ENCODE measurements around the gene NEDD9.

The NEDD9 gene

DNA sequence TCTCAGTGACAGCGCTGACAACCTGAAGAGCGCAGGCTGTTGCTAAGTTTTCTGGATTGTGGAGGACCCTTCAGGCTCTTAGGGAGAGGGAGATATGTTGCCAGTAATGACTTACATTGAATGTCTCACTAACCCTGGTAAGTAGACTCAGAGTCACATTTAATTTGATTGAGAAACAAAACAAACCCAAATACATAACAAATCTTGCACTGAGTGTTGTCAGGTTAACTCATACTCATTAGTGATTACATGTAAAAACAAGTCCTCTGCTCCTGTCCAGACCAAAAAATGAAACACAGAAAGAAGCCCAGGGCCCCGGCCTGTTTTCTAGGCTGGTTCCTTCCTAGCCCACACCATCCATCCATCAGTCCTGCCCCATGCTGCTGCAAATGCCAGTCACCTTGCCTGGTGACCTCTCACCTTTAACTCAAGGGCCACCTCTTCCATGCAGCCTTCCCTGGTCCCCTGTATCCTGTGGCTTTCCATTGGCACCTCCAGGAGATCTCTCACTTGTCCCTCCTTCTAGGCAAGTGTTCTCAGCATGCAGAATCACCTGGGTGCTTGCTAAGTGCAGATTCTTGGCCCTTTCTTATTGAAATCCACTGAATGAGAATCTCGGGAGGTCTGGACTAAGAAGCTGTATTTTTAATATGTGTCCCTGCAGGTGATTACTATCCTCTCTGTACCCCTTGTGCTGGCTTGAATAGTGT is 86.2 kb downstream of the NEDD9 start:
- no peaks in the 10 kb centered on the region for H3K9me3 Mint-ChIP-seq
- H3K4me3 Mint-ChIP-seq: no peak overlapping the region
- H3K36me3 Mint-ChIP-seq: no peaks in the 10 kb centered on the region
- H3K27ac Mint-ChIP-seq: no peak overlapping the region
- ATAC-seq (no peak), DNase-seq (ENCODE audit: low spot score in 2 of 2) (no peak)
- peaks cover 11% of the 10 kb centered on the region for H3K4me1 Mint-ChIP-seq

DNA sequence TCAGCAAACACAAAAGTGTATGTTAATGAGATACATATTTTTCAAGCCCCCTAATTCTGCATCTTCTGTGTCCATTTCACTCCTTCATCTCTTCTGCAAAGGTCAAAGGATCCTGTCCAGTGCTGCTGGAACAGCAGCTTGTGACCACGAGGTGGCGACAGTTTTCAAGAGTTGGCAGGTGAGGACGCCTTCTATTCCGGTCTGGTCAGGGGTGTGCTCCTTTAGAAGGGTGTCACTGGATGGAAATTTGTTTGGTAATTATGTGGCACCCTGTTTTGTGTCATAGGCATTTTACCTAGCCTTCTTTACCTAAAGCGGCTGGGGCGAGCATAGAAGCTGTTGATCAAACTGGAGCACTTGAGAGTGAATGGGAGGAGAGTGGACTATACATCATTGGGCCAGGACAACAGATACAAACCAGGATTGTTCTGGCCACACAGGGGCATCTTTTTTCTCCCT is 88.0 kb downstream of the NEDD9 start:
- H3K4me3 Mint-ChIP-seq: no peak overlapping the region
- H3K4me1 Mint-ChIP-seq: peaks cover 15% of the 10 kb centered on the region
- H3K27ac Mint-ChIP-seq: no peak overlapping the region
- peak; percentile 91 for ATAC-seq
- no peaks in the 10 kb centered on the region for H3K9me3 Mint-ChIP-seq
- no peaks in the 10 kb centered on the region for H3K36me3 Mint-ChIP-seq
- peak; percentile 63 to 84 for DNase-seq (ENCODE audit: low spot score in 2 of 2)

DNA sequence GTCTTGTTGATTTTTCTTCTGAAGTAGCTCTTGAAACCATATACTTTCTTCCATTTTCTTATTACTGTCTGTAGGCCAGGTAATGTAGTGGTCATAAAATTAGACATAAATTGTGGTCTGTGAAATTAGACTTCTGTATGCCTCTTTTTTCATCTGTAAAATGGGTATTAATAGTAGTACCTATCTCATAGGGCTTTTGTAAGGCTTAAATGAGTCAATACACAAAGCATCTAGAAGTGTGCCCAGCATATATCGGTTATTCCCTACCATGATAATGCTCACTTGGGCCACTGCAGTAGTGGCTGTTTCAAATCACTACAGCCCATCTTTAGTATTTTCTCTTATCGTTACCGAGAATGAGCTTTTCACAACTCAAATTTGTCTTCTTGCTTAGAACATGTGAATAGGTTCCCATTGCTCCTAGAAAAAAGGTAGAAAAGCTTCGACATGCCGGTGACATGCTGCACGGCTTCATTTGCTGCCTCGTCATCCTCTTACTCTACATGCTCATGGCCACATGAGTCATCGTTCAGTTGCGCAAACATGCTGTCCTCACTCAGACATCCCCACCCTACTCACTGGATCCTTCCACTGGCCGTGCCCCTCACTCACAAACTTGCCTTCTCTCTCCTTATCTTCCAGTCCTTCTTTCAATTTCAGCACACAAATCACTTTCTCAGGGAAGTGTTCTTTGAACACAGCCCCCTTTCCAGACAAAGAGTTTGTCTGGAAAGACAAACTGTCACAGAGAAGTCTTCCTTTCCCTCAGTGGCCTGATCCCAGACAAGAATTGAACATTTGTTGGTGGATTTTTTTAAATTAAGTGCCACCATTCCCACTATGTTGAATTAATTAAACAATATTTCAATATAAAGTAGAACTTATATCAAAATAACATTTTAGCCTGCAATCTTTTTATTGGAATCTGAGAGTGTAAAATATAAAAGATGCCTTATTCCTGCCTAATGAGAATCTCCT is 88.8 kb downstream of the NEDD9 start:
- Mint-ChIP-seq H3K36me3 (no peaks in the 10 kb centered on the region), H3K9me3 (no peaks in the 10 kb centered on the region), H3K4me1 (peaks cover 22% of the 10 kb centered on the region), H3K27ac (no peak overlapping the region), H3K4me3 (no peak overlapping the region)
- DNase-seq (ENCODE audit: low spot score in 2 of 2): no peak
- ATAC-seq: peak; percentile 43

DNA sequence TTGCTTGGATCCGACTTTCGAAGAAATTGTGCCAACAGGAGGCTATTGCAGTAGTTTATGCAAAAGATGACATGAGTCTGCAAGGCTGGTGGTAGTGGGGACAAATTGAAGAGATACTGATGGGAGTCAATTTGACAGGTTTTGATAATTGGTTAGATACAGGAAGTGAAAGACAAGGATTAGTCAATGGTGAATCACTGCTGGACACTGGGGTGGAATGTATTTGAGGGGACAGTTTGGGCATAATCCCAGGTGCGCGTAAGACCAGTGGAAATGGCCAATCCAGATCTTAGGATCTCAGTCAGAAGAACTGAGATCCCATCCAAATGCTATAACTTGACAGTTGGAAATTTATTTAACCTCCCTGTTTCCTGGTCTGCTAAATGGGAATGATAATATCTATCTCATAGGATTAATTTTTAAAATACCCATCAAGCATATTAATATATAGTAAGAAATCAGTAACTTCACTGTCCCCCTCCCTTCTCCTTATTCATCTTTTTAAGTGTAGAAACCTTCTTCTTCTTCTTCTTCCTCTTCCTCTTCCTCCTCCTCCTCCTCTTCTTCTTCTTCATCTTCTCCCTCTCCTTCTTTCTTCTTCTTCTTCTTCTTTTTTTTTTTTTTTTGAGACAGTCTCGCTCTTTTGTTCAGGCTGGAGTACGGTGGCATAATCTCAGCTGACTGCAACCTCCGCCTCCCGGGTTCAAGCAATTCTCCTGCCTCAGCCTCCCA is 90.0 kb downstream of the NEDD9 start:
- Mint-ChIP-seq H3K27ac (no peak overlapping the region), H3K9me3 (no peaks in the 10 kb centered on the region), H3K4me3 (no peak overlapping the region), H3K36me3 (no peaks in the 10 kb centered on the region), H3K4me1 (peaks cover 22% of the 10 kb centered on the region)
- DNase-seq (ENCODE audit: low spot score in 2 of 2) (no peak), ATAC-seq (no peak)

DNA sequence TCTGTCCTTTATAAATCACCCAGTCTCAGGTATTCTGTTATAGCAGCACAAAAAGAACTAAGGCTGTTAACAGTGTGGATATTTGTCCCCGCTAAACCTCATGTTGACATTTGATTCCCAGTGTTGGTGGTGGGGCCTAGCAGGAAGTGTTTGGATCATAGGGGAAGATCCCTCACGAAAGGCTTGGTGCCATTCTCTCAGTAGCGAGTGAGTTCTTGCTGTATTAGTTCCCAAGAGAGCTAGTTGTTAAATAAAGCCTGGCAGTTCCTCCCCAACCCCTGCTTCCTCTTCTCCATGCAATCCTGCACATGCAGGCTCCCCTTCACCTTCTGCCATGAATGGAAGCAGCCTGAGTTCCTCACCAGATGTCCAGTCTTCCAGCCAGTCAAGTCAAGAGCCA is 91.2 kb downstream of the NEDD9 start:
- Mint-ChIP-seq H3K4me1 (peaks cover 22% of the 10 kb centered on the region), H3K9me3 (no peaks in the 10 kb centered on the region), H3K4me3 (no peak overlapping the region), H3K36me3 (no peaks in the 10 kb centered on the region), H3K27ac (no peak overlapping the region)
- ATAC-seq (no peak), DNase-seq (ENCODE audit: low spot score in 2 of 2) (no peak)

DNA sequence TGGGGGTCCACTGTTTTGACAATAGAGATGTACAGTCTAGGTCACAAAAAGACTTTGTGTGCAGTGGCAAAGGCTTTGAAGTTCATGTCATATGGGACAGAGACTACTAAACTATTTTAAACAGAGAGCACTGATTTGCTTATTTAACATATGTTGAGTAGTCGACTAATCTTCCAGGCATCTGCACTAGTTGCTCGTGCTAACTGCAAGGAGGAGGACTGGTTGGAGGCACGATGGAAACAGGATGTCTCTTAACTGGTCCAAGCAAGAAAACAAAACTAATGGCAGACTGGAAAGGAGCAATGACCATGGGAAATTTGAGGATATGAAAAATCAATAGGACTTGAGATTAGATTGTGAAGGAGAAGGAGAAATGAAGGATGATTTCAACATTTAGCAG is 92.4 kb downstream of the NEDD9 start:
- Mint-ChIP-seq H3K4me1 (peaks cover 22% of the 10 kb centered on the region), H3K36me3 (peaks cover 8% of the 10 kb centered on the region), H3K9me3 (no peaks in the 10 kb centered on the region), H3K27ac (peak overlapping the region; percentile 8), H3K4me3 (no peak overlapping the region)
- ATAC-seq (no peak), DNase-seq (ENCODE audit: low spot score in 2 of 2) (no peak)

DNA sequence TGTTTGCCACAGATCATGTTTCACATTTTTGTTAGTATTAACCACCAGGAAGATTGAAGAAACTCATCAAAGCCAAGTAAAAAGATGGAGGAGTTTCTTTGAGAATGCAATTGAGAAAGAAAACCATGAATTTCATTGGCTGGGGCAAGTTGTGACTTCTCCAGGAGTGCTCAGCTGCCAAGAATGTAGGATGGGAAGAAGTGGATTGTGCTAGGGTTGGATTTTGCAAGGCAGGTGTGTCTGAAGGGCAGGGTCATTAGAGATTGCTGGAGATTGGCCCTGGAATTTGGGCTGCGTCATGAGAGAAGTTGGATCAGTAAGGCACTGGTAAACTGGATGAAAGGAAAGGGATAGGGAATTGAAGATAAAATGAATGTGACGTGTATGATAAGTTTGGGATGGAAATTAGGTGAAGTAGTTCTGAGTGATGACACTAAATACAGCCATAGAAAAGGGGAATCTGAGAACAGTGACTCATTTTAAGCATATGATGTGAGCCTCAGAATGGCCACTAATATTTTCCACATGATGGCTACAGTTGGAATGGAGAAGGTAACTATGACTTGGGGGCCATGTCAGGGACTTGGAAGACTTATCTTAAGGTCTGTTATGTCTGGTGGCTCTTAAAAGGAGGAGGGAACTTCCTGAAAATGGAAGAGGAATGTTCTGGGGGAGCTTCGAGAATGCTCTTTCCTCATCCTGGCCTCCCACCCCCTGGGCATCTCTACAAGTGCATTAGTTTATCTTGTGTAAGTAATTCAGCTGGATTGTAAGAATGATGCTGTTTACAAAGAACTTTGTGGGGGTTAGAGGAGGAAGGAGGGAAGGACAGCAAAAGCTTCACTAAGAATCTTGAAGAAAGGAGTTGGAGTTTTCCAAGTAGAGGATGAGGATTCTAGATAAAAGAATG is 93.2 kb downstream of the NEDD9 start:
- DNase-seq (ENCODE audit: low spot score in 2 of 2): no peak
- H3K27ac Mint-ChIP-seq: peak overlapping the region; percentile 8
- peaks cover 15% of the 10 kb centered on the region for H3K36me3 Mint-ChIP-seq
- no peaks in the 10 kb centered on the region for H3K9me3 Mint-ChIP-seq
- no peak overlapping the region for H3K4me3 Mint-ChIP-seq
- peak; percentile 82 for ATAC-seq
- peaks cover 17% of the 10 kb centered on the region for H3K4me1 Mint-ChIP-seq

DNA sequence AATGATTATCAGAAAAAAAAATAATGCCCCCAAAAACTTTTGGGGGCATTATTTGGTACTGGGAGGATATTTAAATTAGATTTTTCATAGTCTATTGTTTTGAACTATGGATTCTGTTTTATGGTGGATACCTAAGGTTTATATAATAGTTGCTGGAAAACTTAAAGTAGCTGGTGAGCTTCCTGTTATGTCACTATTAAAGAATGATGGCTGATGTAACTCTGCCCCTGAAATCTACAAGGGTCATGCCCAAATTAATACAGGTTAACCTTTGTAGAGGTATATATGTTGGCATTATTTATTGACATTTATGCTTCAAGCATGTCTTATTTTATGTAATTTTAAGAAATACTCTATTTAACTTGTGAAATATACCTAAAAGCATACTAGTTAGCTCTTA is 95.7 kb downstream of the NEDD9 start:
- no peak for DNase-seq (ENCODE audit: low spot score in 2 of 2)
- no peak for ATAC-seq
- H3K4me3 Mint-ChIP-seq: no peak overlapping the region
- H3K27ac Mint-ChIP-seq: no peak overlapping the region
- H3K36me3 Mint-ChIP-seq: peaks cover 18% of the 10 kb centered on the region
- H3K9me3 Mint-ChIP-seq: no peaks in the 10 kb centered on the region
- H3K4me1 Mint-ChIP-seq: peaks cover 10% of the 10 kb centered on the region

Measured in stimulated activated effector memory CD8-positive, alpha-beta T cell treated with anti-CD3 and anti-CD28 coated beads, Interleukin-12 subunit alpha, Interleukin-12 subunit beta, amount 100 ng/mL, for 72 hours (primary cell).